HUES6 (cell line): ENCODE results near the gene TNIK.

ENCODE experiments used
- H3K27ac ChIP-seq: 2 replicates; pipeline ENCODE4 v1.7.0; 2013; ENCODE audit warnings: low read depth, mild to moderate bottlenecking, low read length, inconsistent platforms
- H3K27me3 ChIP-seq: 2 replicates; pipeline ENCODE4 v1.6.1; 2013; ENCODE audit warnings: low read length; ENCODE audit not compliant: control insufficient read depth, insufficient read depth
- H3K36me3 ChIP-seq: 2 replicates; pipeline ENCODE4 v1.6.1; 2013; ENCODE audit warnings: low read length; ENCODE audit not compliant: control insufficient read depth, insufficient read depth
- H3K4me1 ChIP-seq: 2 replicates; pipeline ENCODE4 v1.6.1; 2013; ENCODE audit warnings: low read length; ENCODE audit not compliant: control insufficient read depth, insufficient read depth
- H3K4me3 ChIP-seq: 2 replicates; pipeline ENCODE4 v1.5.1; 2013; ENCODE audit warnings: low read depth, low read length
- H3K9ac ChIP-seq: one replicate; pipeline ENCODE4 v1.6.1; 2013; ENCODE audit warnings: mild to moderate bottlenecking, low read length
- H3K9me3 ChIP-seq: 2 replicates; pipeline ENCODE4 v1.6.1; 2013; ENCODE audit warnings: low read depth, low read length; ENCODE audit not compliant: control insufficient read depth, insufficient read depth

Gene TNIK

DNA sequence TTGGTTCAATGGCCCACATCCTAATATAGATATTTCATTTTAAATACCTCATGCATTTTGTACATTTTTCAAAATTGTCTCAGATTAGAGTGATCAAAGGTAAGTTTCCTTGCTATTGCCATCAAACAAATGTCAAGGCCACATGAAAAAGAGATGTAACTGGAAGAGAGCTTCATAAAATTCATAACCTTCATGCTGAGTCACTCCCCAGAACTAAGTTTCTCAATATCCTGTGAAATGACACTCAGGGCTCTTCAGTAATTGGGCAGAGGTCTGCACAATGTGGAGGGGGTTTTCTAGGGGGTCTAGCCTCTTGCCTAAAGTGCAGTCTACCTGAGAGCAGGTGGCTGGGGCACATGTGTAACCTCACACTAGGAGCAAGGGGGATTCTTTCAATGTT, 281.5 kb downstream of the TNIK start:
- Histone ChIP-seq H3K9ac (no peak overlapping the region), H3K4me1 (peaks cover 10% of the 10 kb centered on the region; the same call in 1 of the 2 replicates), H3K27me3 (no peaks in the 10 kb centered on the region), H3K36me3 (no peaks in the 10 kb centered on the region), H3K27ac (no peak overlapping the region), H3K4me3 (no peak overlapping the region), H3K9me3 (no peaks in the 10 kb centered on the region)

DNA sequence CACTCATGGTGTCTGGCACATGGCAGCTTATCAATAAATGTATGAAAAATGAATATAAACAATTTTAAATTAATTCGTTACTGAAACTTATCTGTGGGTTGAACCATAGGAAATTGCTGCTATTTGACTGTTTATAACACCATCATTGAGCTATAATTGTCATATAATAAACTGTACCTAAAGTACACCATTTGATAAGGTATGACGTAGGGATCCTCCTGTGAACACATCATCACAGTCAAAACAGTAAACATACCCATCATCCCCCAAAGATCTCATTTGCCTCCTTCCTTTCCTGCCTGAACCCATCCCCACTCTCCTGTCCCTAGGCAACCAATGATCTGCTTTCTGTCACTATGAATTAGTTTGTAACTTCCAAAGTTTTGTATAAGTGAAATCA, 282.7 kb downstream of the TNIK start:
- no peak overlapping the region for H3K9ac ChIP-seq
- no peak overlapping the region for H3K27ac ChIP-seq
- H3K4me1 ChIP-seq: peaks cover 8% of the 10 kb centered on the region; the same call in 1 of the 2 replicates
- H3K27me3 ChIP-seq: no peaks in the 10 kb centered on the region
- no peak overlapping the region for H3K4me3 ChIP-seq
- H3K9me3 ChIP-seq: no peaks in the 10 kb centered on the region
- no peaks in the 10 kb centered on the region for H3K36me3 ChIP-seq

DNA sequence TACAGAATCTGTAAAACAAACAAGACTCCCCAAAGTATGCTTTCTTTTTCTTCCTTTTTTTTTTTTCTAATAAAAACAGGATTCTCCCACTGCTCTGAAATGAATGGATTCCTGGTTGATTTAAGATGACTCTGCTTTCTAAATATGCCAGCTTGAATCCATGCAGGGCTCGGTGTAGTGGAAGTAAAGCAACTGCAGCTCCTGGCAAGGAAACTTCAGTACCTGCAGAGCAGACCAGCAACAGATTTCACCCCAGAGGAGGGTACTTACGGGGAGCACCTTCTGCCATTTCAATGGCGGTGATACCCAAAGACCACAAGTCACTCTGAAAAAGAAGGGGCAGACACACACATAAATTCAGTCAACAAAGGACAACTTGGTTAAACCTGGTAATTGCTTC, 283.1 kb downstream of the TNIK start:
- no peak overlapping the region for H3K9ac ChIP-seq
- H3K9me3 ChIP-seq: no peaks in the 10 kb centered on the region
- H3K4me1 ChIP-seq: peaks cover 8% of the 10 kb centered on the region; the same call in 1 of the 2 replicates
- no peaks in the 10 kb centered on the region for H3K36me3 ChIP-seq
- no peak overlapping the region for H3K27ac ChIP-seq
- H3K4me3 ChIP-seq: no peak overlapping the region
- no peaks in the 10 kb centered on the region for H3K27me3 ChIP-seq

DNA sequence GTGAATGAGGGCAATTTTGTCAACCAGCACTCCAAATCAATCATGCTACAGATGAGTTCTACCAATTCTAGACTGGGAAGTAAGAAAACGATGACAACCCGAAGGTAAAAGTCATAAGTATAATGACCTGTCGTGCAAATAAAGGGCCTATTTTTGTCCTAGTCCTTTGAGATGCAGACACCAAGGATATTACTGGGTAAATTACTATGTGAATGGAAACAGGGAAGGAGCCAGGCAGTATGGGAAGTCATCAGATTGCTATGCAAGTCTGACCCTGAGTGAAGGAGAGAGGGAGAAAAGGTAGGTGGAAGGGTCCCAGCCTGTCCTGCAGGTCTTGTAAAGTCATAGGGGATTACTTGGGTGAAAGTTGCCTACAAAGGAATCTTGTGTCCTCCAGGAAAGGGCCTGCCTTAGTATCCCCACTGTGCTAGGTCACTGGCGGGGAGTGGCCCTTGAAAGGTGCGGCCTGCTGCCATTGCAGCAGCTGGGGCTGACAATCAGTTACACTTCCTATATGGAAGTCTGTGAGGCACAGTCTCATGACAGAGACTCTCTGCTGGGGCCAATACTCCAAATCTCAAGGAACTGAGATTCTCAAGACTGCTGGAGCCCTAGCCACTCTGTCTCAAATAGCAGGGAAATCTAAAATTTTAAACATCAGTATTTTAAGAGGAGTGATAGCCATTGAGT, 283.8 kb downstream of the TNIK start:
- H3K36me3 ChIP-seq: no peaks in the 10 kb centered on the region
- no peak overlapping the region for H3K27ac ChIP-seq
- peaks cover 8% of the 10 kb centered on the region; the same call in 1 of the 2 replicates for H3K4me1 ChIP-seq
- H3K27me3 ChIP-seq: no peaks in the 10 kb centered on the region
- no peaks in the 10 kb centered on the region for H3K9me3 ChIP-seq
- no peak overlapping the region for H3K9ac ChIP-seq
- no peak overlapping the region for H3K4me3 ChIP-seq

DNA sequence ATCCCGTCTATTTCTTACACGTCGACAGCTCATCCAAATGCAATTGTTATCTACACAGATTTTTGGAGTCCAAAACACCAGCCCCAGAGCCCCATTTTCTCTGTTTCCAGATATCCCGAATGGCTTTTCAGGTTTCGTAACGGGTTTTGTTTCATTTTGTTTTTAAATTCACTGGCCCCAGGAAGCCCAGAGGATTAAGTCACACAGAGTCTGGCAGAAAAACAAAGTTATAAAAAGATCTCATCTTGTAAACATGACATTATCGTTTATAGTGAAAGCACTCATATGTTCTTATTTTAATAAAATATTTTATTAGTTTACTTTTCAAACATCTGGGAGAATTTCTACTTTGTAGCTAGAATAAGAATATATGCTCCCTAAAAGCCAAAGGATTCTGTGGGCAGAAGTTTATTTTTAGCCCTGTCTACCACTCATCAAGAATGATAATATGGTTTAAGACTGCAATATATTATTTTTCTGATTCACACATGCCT, 284.4 kb downstream of the TNIK start:
- Histone ChIP-seq H3K27ac (no peak overlapping the region), H3K27me3 (no peaks in the 10 kb centered on the region), H3K9ac (no peak overlapping the region), H3K9me3 (no peaks in the 10 kb centered on the region), H3K4me1 (peaks cover 8% of the 10 kb centered on the region; the same call in 1 of the 2 replicates), H3K36me3 (no peaks in the 10 kb centered on the region), H3K4me3 (no peak overlapping the region)

DNA sequence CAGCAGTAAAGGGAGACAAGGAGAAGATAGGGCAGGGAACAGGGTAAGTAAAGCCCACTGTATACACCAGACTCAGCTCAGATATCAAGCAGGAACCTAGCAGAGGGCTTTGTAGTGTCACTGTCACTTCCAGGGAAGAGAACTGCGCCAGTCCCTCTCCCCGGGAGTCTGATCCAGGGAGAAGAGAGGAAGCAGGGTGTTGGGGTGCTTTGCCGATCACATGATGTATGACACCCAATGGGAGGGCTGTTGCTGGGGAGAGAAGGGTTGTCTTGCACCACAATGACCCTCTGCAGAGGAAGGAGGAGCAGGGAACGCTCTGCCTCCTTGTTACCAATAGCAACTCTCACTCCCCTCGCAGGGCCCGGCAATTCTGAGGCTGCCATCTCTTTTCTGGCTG, 286.5 kb downstream of the TNIK start:
- Histone ChIP-seq H3K4me3 (no peak overlapping the region), H3K9me3 (no peaks in the 10 kb centered on the region), H3K9ac (no peak overlapping the region), H3K27me3 (no peaks in the 10 kb centered on the region), H3K4me1 (peaks cover 8% of the 10 kb centered on the region; the same call in 1 of the 2 replicates), H3K27ac (no peak overlapping the region), H3K36me3 (no peaks in the 10 kb centered on the region)

DNA sequence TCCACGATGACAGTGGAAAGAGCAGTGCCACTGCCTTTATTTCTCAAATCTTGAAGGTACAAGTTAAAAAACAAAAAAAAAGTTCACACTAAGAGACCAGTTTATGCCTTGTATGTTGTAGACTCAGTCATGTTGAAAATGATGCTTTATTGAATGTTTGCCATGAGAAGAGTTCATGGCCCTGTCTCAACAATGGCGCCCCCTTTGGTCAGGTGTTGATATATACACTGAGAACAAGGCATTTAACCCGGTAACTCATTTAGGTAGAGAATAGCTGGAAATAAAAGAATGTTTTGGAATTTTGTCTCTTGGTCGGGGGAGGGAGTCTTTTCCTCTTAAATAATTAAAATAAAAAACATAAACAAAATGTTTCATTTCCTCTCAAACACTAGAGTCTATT, 288.1 kb downstream of the TNIK start:
- Histone ChIP-seq H3K27ac (no peak overlapping the region), H3K4me1 (peaks cover 14% of the 10 kb centered on the region; the same call in 1 of the 2 replicates), H3K36me3 (no peaks in the 10 kb centered on the region), H3K4me3 (no peak overlapping the region), H3K9me3 (no peaks in the 10 kb centered on the region), H3K9ac (no peak overlapping the region), H3K27me3 (no peaks in the 10 kb centered on the region)

DNA sequence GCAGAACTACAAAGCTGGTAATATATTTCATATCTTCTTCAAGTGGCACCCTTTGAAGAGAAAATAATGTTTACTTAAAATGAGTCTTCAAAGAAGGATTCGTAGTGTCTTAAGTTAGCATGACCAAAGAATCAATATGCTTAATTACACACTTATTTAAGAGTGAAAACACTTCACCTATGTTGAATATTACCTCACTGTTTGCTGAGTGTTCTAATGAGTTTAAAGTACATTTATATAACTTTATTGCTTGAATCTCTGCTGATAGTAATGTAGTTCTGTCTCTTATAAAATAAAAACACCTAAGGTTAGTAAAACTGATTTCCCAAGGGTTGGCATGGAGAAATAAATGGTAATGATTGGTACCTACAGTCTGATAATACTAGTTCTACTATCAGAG, 290.3 kb downstream of the TNIK start:
- H3K27ac ChIP-seq: no peak overlapping the region
- H3K4me3 ChIP-seq: no peak overlapping the region
- H3K4me1 ChIP-seq: peaks cover 23% of the 10 kb centered on the region
- H3K27me3 ChIP-seq: no peaks in the 10 kb centered on the region
- no peak overlapping the region for H3K9ac ChIP-seq
- no peaks in the 10 kb centered on the region for H3K36me3 ChIP-seq
- H3K9me3 ChIP-seq: no peaks in the 10 kb centered on the region

DNA sequence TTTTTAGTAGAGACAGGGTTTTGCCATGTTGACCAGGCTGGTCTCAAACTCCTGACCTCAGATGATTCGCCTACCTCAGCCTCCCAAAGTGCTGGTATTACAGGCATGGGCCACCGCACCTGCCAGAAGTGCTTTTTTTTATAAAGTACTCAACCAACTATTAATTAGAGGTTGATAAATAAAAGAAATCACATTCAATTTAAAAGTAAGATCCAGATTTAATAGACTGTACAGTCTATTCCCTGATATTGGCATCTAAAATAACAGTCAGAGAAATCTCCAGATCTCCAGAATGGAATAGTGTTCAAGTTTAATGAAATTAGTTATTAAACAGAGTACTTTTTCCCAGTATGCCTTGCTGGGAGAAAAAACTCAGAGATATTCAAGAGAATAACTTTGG, 290.8 kb downstream of the TNIK start:
- Histone ChIP-seq H3K4me3 (no peak overlapping the region), H3K27me3 (no peaks in the 10 kb centered on the region), H3K4me1 (peaks cover 23% of the 10 kb centered on the region), H3K9me3 (no peaks in the 10 kb centered on the region), H3K27ac (no peak overlapping the region), H3K9ac (no peak overlapping the region), H3K36me3 (no peaks in the 10 kb centered on the region)

DNA sequence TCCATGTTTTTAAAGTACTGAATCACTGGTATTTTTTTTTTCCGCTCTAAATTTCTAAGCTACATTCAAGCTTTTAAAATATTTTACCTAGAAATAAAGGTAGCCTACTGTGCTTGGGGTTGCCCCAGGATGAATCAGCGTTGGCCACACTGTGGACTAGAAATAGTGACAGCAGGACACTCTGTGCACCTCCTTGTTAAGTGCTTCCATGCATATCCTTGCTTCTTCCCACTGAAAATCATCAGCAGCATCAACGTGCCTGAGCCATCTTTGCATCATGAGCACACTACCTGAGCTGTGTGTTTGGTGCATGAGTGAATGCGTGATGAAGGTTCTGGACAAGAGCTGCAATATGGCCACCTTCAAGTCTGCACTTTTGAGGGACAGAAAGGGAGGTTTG, 291.7 kb downstream of the TNIK start:
- Histone ChIP-seq H3K36me3 (no peaks in the 10 kb centered on the region; the same call in 1 of the 2 replicates), H3K27ac (no peak overlapping the region), H3K9me3 (no peaks in the 10 kb centered on the region), H3K27me3 (no peaks in the 10 kb centered on the region), H3K4me1 (peaks cover 18% of the 10 kb centered on the region), H3K9ac (no peak overlapping the region), H3K4me3 (no peak overlapping the region)

DNA sequence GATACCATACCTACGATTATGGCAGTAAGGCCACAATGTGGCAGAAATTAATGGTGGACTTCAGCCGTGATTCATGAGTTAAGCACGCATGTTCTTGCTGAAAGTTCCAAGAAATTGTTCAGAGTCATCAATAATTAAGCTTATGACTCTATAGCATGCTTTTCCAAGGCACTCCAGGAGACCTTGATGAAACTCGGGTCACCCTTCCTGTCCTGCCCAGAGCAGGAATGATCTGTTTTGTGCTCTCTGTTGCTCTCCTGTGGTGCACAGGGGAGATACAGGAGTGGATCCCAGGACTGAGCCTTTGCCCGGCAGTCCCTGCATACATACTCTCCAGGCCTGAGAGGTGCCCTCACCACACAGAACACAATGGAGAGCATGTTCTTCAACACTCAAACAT, 292.1 kb downstream of the TNIK start:
- no peak overlapping the region for H3K4me3 ChIP-seq
- no peaks in the 10 kb centered on the region for H3K27me3 ChIP-seq
- no peak overlapping the region for H3K27ac ChIP-seq
- peaks cover 15% of the 10 kb centered on the region for H3K4me1 ChIP-seq
- H3K9me3 ChIP-seq: peaks cover under 1% of the 10 kb centered on the region; the same call in 1 of the 2 replicates
- no peaks in the 10 kb centered on the region; the same call in 1 of the 2 replicates for H3K36me3 ChIP-seq
- no peak overlapping the region for H3K9ac ChIP-seq
